WTC11 (cell line): ENCODE data around the gene MAP3K2.

Source experiments
- AR ChIP-seq: fragments of 250-450 bp; sonication (Bioruptor Pico); IDR thresholded peaks from 2 replicates; pipeline ENCODE4 v1.9.0; 2021; ENCODE audit warnings: mild to moderate bottlenecking
- ATF2 ChIP-seq: sonication (generic); formaldehyde crosslinking; IDR thresholded peaks from 2 replicates; pipeline ENCODE4 v1.8.1; 2022; ENCODE audit warnings: low read depth, missing genetic modification reagents, borderline replicate concordance
- CTCF ChIP-seq: fragments of 200-600 bp; IDR thresholded peaks from 2 replicates; pipeline ENCODE4 v1.8.0; 2022; ENCODE audit warnings: antibody characterized with exemption
- E2F4 ChIP-seq: sonication (generic); formaldehyde crosslinking; IDR thresholded peaks from 2 replicates; pipeline ENCODE4 v1.8.1; 2022; ENCODE audit warnings: low read depth, mild to moderate bottlenecking, moderate library complexity, missing genetic modification reagents, borderline replicate concordance
- FOXP4 ChIP-seq: sonication (generic); formaldehyde crosslinking; IDR thresholded peaks from 2 replicates; pipeline ENCODE4 v1.8.0; 2022; ENCODE audit warnings: mild to moderate bottlenecking, missing genetic modification reagents
- JUN ChIP-seq: sonication (generic); formaldehyde crosslinking; IDR thresholded peaks from 2 replicates; pipeline ENCODE4 v1.8.0; 2023; ENCODE audit warnings: mild to moderate bottlenecking, missing genetic modification reagents
- PRDM15 ChIP-seq: sonication (generic); formaldehyde crosslinking; IDR thresholded peaks from 2 replicates; pipeline ENCODE4 v1.8.0; 2022; ENCODE audit warnings: missing genetic modification reagents
- SP1 ChIP-seq: sonication (generic); formaldehyde crosslinking; conservative IDR thresholded peaks from 2 replicates; pipeline ENCODE4 v1.8.1; 2022; ENCODE audit warnings: missing genetic modification reagents
- ZBTB43 ChIP-seq: sonication (generic); formaldehyde crosslinking; IDR thresholded peaks from 2 replicates; pipeline ENCODE4 v1.8.1; 2023; ENCODE audit warnings: mild to moderate bottlenecking, missing genetic modification reagents
- ZNF121 ChIP-seq: sonication (generic); formaldehyde crosslinking; IDR thresholded peaks from 2 replicates; pipeline ENCODE4 v1.8.0; 2023; ENCODE audit warnings: missing genetic modification reagents
- ZNF425 ChIP-seq: fragments of 250-450 bp; sonication (Bioruptor Pico); conservative IDR thresholded peaks from 2 replicates; pipeline ENCODE4 v1.9.0; 2021; ENCODE audit warnings: mild to moderate bottlenecking

GRCh38 chr2:127360242-127360641 is 27.5 kb downstream of the MAP3K2 start:
- TF ChIP-seq ATF2 (CRISPR knock-in tag) = no peak
- no peak for TF ChIP-seq CTCF
- TF ChIP-seq E2F4 (CRISPR knock-in tag) = no peak
- no peak for TF ChIP-seq JUN (CRISPR knock-in tag)
- TF ChIP-seq FOXP4 (CRISPR knock-in tag) = no peak
- no peak for TF ChIP-seq PRDM15 (CRISPR knock-in tag)
- TF ChIP-seq ZNF121 (CRISPR knock-in tag) = no peak
- TF ChIP-seq AR (CRISPR knock-in tag) = no peak
- no peak for TF ChIP-seq SP1
- no peak for TF ChIP-seq ZNF425
- TF ChIP-seq ZBTB43 (CRISPR knock-in tag) = no peak
